A549 (cell line): ENCODE data around the gene CYP4Z1.

Source experiments
- POLR2A ChIP-seq: IDR thresholded peaks from 2 replicates; pipeline ENCODE4 v1.6.1; 2012; ENCODE audit warnings: mild to moderate bottlenecking, low read length
- TF ChIP-seq, protein P1 (sequence below): fragments of >200 bp; sonication (Bioruptor Twin); formaldehyde crosslinking; IDR thresholded peaks from 3 replicates; pipeline ENCODE4 v1.5.1; 2016

DNA sequence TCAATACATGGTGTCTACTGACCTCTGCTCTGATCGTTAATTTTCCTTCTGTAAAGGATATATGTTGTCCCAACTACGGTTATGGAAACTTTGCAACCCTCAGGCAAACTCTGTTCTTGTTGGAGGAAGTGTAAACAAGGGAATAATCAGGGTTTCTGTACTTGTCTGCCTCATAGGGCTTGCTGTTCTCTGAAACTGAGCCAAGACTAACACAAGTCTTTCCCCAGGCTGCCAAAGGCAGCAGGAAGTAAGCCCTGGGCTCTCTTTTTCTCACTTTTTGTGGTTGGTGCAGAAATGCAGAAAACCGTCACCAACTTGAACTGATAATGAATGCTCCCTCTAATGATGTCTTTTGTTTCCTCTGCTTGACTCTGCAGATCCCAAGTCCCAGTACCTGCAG, 36.0 kb upstream of the CYP4Z1 start:
- TF ChIP-seq, protein P1, sequence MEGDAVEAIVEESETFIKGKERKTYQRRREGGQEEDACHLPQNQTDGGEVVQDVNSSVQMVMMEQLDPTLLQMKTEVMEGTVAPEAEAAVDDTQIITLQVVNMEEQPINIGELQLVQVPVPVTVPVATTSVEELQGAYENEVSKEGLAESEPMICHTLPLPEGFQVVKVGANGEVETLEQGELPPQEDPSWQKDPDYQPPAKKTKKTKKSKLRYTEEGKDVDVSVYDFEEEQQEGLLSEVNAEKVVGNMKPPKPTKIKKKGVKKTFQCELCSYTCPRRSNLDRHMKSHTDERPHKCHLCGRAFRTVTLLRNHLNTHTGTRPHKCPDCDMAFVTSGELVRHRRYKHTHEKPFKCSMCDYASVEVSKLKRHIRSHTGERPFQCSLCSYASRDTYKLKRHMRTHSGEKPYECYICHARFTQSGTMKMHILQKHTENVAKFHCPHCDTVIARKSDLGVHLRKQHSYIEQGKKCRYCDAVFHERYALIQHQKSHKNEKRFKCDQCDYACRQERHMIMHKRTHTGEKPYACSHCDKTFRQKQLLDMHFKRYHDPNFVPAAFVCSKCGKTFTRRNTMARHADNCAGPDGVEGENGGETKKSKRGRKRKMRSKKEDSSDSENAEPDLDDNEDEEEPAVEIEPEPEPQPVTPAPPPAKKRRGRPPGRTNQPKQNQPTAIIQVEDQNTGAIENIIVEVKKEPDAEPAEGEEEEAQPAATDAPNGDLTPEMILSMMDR, result no peak
- no peak for TF ChIP-seq POLR2A
